OCI-LY3 (cell line): ENCODE results near the gene COX20.

Source experiments
- H2AFZ ChIP-seq: fragments of 200-600, 300-600 bp; shearing (Covaris generic); 2 replicates; pipeline ENCODE4 v1.6.0; 2014; ENCODE audit warnings: antibody characterized with exemption, low read depth, low read length
- H3K27ac ChIP-seq: fragments of 200-600, 300-600 bp; sonication (generic); 2 replicates; pipeline ENCODE4 v1.5.1; 2014; ENCODE audit warnings: mild to moderate bottlenecking, low read length, moderate library complexity, mixed read lengths
- H3K27me3 ChIP-seq: fragments of 200-600, 300-600 bp; sonication (generic); 2 replicates; pipeline ENCODE4 v1.6.1; 2014; ENCODE audit warnings: low read depth, low read length, mixed read lengths
- H3K36me3 ChIP-seq: fragments of 200-600, 300-600 bp; sonication (generic); replicated peaks from 2 replicates; pipeline ENCODE3; 2014; ENCODE audit warnings: low read depth, low read length, mixed read lengths
- H3K4me1 ChIP-seq: fragments of 300-600, 200-600 bp; sonication (generic); 2 replicates; pipeline ENCODE4 v1.6.1; 2014; ENCODE audit warnings: low read length, mixed read lengths
- H3K4me2 ChIP-seq: fragments of 200-600, 300-600 bp; sonication (generic); 2 replicates; pipeline ENCODE4 v1.6.1; 2014; ENCODE audit warnings: low read length, mixed read lengths
- H3K4me3 ChIP-seq: fragments of 300-600, 200-600 bp; sonication (generic); 2 replicates; pipeline ENCODE4 v1.5.1; 2014; ENCODE audit warnings: antibody characterized with exemption, mild to moderate bottlenecking, low read length, moderate library complexity
- H3K79me2 ChIP-seq: fragments of 300-600, 200-600 bp; shearing (Covaris generic); 2 replicates; pipeline ENCODE4 v1.6.1; 2014; ENCODE audit warnings: mild to moderate bottlenecking, low read length, mixed read lengths
- H3K9ac ChIP-seq: fragments of 300-600, 200-600 bp; shearing (Covaris generic); 2 replicates; pipeline ENCODE4 v1.6.0; 2014; ENCODE audit warnings: mild to moderate bottlenecking, low read length, moderate library complexity
- H3K9me3 ChIP-seq: fragments of 200-600, 300-600 bp; shearing (Covaris generic); 2 replicates; pipeline ENCODE4 v1.6.1; 2014; ENCODE audit warnings: low read length, mixed read lengths; ENCODE audit not compliant: insufficient read depth
- H4K20me1 ChIP-seq: fragments of 200-600, 300-600 bp; sonication (generic); 2 replicates; pipeline ENCODE4 v1.6.1; 2016; ENCODE audit warnings: low read length, mixed read lengths; ENCODE audit not compliant: insufficient read depth
- EZH2phosphoT487 ChIP-seq: fragments of 200-600 bp; shearing (Covaris generic); IDR thresholded peaks from 2 replicates; pipeline ENCODE4 v1.6.1; 2018; ENCODE audit warnings: antibody characterized with exemption, mixed run types, low read depth
- TF ChIP-seq, protein P1 (sequence below): fragments of 200-600, 300-600 bp; sonication (generic); IDR thresholded peaks from 2 replicates; pipeline ENCODE4 v1.5.1; 2014; ENCODE audit warnings: antibody characterized with exemption, low read length, low read depth

COX20 gene

GRCh38 chr1:244849189-244849866 lies 13.9 kb downstream of the COX20 start:
- H3K27me3 ChIP-seq: no peaks in the 10 kb centered on the region
- H2AFZ ChIP-seq: no peak overlapping the region
- no peak for TF ChIP-seq EZH2phosphoT487
- H3K4me3 ChIP-seq: no peak overlapping the region
- H3K27ac ChIP-seq: no peak overlapping the region
- peaks cover 97% of the 10 kb centered on the region for H3K79me2 ChIP-seq
- H3K4me1 ChIP-seq: 0 out of 2 replicates have a peak, but pooled peaks cover under 1% of the 10 kb centered on the region
- H3K36me3 ChIP-seq: peaks cover 89% of the 10 kb centered on the region
- no peaks in the 10 kb centered on the region for H3K9me3 ChIP-seq
- H3K9ac ChIP-seq: no peak overlapping the region
- H4K20me1 ChIP-seq: peaks cover 71% of the 10 kb centered on the region
- H3K4me2 ChIP-seq: no peak overlapping the region

DNA sequence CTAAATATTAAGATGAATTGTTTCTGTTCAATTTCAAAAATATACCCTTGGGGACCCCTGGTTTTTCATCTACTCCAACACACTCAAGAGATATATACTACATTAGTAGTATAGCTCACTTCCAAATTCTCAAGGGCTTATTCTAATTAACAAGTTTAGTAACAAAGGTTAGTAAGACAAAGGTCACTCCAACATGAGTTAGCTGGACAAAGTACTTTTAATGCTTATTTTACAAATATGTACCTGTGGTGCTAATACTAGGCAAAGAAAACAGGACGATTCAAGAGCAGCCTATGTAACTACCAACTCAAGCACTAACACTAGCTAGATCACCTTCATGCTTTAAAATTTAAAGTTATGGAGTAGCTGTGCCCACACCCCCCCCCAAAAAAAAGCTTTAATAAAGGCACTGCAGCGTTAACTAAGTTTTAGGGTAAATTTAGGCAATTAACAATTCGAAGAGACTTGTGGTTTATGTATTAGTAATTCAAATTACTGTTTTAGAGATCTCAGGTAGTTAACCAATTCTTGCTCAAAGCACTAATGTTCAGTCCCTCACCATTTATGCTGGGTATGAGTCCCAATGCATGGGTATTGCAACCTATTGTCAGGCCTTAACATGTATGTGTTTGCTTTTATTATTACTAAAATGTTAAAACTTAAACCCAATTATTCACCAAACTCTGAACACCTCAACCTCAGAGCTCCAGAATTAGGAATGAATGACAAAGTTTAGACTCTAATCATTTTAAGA lies 14.8 kb downstream of the COX20 start:
- Histone ChIP-seq H3K27me3 (no peaks in the 10 kb centered on the region), H3K4me3 (no peak overlapping the region), H3K4me2 (no peak overlapping the region), H2AFZ (no peak overlapping the region), H3K27ac (no peak overlapping the region), H3K4me1 (no peaks in the 10 kb centered on the region), H4K20me1 (peaks cover 73% of the 10 kb centered on the region), H3K9me3 (no peaks in the 10 kb centered on the region), H3K9ac (no peak overlapping the region), H3K36me3 (peaks cover 89% of the 10 kb centered on the region), H3K79me2 (peaks cover 97% of the 10 kb centered on the region)
- TF ChIP-seq, protein P1, sequence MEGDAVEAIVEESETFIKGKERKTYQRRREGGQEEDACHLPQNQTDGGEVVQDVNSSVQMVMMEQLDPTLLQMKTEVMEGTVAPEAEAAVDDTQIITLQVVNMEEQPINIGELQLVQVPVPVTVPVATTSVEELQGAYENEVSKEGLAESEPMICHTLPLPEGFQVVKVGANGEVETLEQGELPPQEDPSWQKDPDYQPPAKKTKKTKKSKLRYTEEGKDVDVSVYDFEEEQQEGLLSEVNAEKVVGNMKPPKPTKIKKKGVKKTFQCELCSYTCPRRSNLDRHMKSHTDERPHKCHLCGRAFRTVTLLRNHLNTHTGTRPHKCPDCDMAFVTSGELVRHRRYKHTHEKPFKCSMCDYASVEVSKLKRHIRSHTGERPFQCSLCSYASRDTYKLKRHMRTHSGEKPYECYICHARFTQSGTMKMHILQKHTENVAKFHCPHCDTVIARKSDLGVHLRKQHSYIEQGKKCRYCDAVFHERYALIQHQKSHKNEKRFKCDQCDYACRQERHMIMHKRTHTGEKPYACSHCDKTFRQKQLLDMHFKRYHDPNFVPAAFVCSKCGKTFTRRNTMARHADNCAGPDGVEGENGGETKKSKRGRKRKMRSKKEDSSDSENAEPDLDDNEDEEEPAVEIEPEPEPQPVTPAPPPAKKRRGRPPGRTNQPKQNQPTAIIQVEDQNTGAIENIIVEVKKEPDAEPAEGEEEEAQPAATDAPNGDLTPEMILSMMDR: no peak
- no peak for TF ChIP-seq EZH2phosphoT487

DNA sequence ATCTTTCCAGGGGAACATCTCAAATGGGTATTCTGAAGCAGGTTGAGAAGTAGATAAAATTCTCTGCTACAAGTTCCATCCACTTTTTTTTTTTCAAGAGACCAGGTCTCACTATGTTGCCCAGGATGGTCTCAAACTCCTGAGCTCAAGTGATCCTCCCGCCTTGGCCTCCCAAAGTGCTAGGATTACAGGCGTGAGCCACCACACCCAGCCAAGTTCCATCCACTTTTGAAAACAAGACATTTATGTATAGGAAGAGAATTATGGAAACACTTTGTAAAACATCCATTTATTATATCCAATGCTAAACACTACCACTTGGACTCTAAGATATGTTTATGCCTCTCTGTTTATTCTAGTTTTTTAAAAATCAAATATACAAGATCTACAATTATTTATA lies 15.4 kb downstream of the COX20 start:
- H2AFZ ChIP-seq: no peak overlapping the region
- peaks cover 97% of the 10 kb centered on the region for H3K79me2 ChIP-seq
- peaks cover 91% of the 10 kb centered on the region for H3K36me3 ChIP-seq
- TF ChIP-seq, protein P1: no peak
- TF ChIP-seq EZH2phosphoT487: no peak
- no peak overlapping the region for H3K4me2 ChIP-seq
- no peak overlapping the region for H3K27ac ChIP-seq
- H3K4me3 ChIP-seq: no peak overlapping the region
- H3K9me3 ChIP-seq: no peaks in the 10 kb centered on the region
- no peaks in the 10 kb centered on the region for H3K4me1 ChIP-seq
- H3K27me3 ChIP-seq: no peaks in the 10 kb centered on the region
- peaks cover 77% of the 10 kb centered on the region for H4K20me1 ChIP-seq
- no peak overlapping the region for H3K9ac ChIP-seq

GRCh38 chr1:244851546-244852231 lies 16.2 kb downstream of the COX20 start:
- Histone ChIP-seq H3K27ac (no peak overlapping the region), H3K36me3 (peaks cover 93% of the 10 kb centered on the region)

More at GRCh38 chr1:244851546-244852231, 16.2 kb downstream of the COX20 start:
- Histone ChIP-seq H3K4me2 (no peak overlapping the region), H3K79me2 (peaks cover 97% of the 10 kb centered on the region), H3K4me1 (no peaks in the 10 kb centered on the region), H3K27me3 (no peaks in the 10 kb centered on the region), H2AFZ (no peak overlapping the region), H3K9me3 (no peaks in the 10 kb centered on the region), H3K9ac (no peak overlapping the region), H3K4me3 (no peak overlapping the region), H4K20me1 (peaks cover 83% of the 10 kb centered on the region)
- TF ChIP-seq EZH2phosphoT487: no peak
- TF ChIP-seq, protein P1: no peak
